Endothelial cell (in vitro differentiated cells): ENCODE data around the gene HEBP2. TPM values are rescaled to one million over a fixed set of nuclear protein-coding genes. Genes with fewer than 3 reads are reported as not detected.
A peak's percentile ranks its signal among the peaks of the same experiment; 100 is the strongest.
"Not testable (repeated sequence)": the region's sequence is repeated elsewhere in the genome, so short reads cannot be mapped to it uniquely, and the experiment has no call there.

Experiments used
- DNase-seq: peaks from one replicate; pipeline ENCODE4 v3.0.0; 2021; ENCODE audit warnings: low spot score
- H3K27ac Mint-ChIP-seq: one replicate; pipeline ENCODE4 v1.8.0; 2021; ENCODE audit warnings: mixed read lengths, inconsistent platforms; ENCODE audit not compliant: unreplicated experiment
- H3K27me3 Mint-ChIP-seq: one replicate; pipeline ENCODE4 v1.8.0; 2021; ENCODE audit warnings: mild to moderate bottlenecking, moderate library complexity, mixed read lengths, inconsistent platforms; ENCODE audit not compliant: unreplicated experiment
- H3K36me3 Mint-ChIP-seq: one replicate; pipeline ENCODE4 v1.8.0; 2021; ENCODE audit warnings: mild to moderate bottlenecking, low read depth, mixed read lengths, inconsistent platforms; ENCODE audit not compliant: unreplicated experiment
- H3K4me1 Mint-ChIP-seq: one replicate; pipeline ENCODE4 v1.8.0; 2021; ENCODE audit warnings: mild to moderate bottlenecking, mixed read lengths, inconsistent platforms; ENCODE audit not compliant: unreplicated experiment
- H3K4me3 Mint-ChIP-seq: one replicate; pipeline ENCODE4 v1.8.0; 2021; ENCODE audit warnings: mild to moderate bottlenecking, mixed read lengths, inconsistent platforms; ENCODE audit not compliant: unreplicated experiment
- H3K9me3 Mint-ChIP-seq: one replicate; pipeline ENCODE4 v1.8.0; 2021; ENCODE audit warnings: mixed read lengths, inconsistent platforms; ENCODE audit not compliant: unreplicated experiment
- total RNA-seq: library from RNA; stranded (reverse); fragmentation: NEBNext Ultra II Directional; extraction: Animal tissue kit (Norgen Biotek cat#: 25700); gene quantifications from one replicate; pipeline ENCODE4 v1.2.1, GENCODE V29; 2021; ENCODE audit not compliant: unreplicated experiment
- TF ChIP-seq, protein P1 (sequence below): fragments of 200-600 bp; sonication (generic); IDR thresholded peaks from one replicate; pipeline ENCODE4 v1.5.0; 2021; ENCODE audit warnings: antibody characterized with exemption; ENCODE audit not compliant: unreplicated experiment

The HEBP2 gene
- total RNA-seq, 1 donor from 2014 or later, result 30.1 TPM

- Mint-ChIP-seq H3K27ac (no peak overlapping the region), H3K4me1 (peaks cover 6% of the 10 kb centered on the region), H3K36me3 (peaks cover 28% of the 10 kb centered on the region), H3K27me3 (peaks cover 11% of the 10 kb centered on the region), H3K4me3 (no peak overlapping the region), H3K9me3 (no peaks in the 10 kb centered on the region)
- TF ChIP-seq, protein P1, sequence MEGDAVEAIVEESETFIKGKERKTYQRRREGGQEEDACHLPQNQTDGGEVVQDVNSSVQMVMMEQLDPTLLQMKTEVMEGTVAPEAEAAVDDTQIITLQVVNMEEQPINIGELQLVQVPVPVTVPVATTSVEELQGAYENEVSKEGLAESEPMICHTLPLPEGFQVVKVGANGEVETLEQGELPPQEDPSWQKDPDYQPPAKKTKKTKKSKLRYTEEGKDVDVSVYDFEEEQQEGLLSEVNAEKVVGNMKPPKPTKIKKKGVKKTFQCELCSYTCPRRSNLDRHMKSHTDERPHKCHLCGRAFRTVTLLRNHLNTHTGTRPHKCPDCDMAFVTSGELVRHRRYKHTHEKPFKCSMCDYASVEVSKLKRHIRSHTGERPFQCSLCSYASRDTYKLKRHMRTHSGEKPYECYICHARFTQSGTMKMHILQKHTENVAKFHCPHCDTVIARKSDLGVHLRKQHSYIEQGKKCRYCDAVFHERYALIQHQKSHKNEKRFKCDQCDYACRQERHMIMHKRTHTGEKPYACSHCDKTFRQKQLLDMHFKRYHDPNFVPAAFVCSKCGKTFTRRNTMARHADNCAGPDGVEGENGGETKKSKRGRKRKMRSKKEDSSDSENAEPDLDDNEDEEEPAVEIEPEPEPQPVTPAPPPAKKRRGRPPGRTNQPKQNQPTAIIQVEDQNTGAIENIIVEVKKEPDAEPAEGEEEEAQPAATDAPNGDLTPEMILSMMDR, result no peak
- DNase-seq, result no peak
Measured at GRCh38 chr6:138421608-138422007, 17.6 kb downstream of the HEBP2 start.

- TF ChIP-seq, protein P1, result no peak
- no peak overlapping the region for H3K4me3 Mint-ChIP-seq
- H3K27me3 Mint-ChIP-seq, result peaks cover 8% of the 10 kb centered on the region
- peaks cover 6% of the 10 kb centered on the region for H3K4me1 Mint-ChIP-seq
- peaks cover 28% of the 10 kb centered on the region for H3K36me3 Mint-ChIP-seq
- no peak for DNase-seq
- no peaks in the 10 kb centered on the region for H3K9me3 Mint-ChIP-seq
- H3K27ac Mint-ChIP-seq, result no peak overlapping the region
Measured at GRCh38 chr6:138422861-138423260, 18.8 kb downstream of the HEBP2 start.

GRCh38 chr6:138424004-138424904 lies 20.2 kb downstream of the HEBP2 start:
- DNase-seq, result no peak
- Mint-ChIP-seq H3K4me1 (peaks cover 9% of the 10 kb centered on the region), H3K9me3 (no peaks in the 10 kb centered on the region), H3K36me3 (peaks cover 26% of the 10 kb centered on the region), H3K27me3 (peaks cover 7% of the 10 kb centered on the region), H3K27ac (no peak overlapping the region), H3K4me3 (no peak overlapping the region)
- TF ChIP-seq, protein P1, result no peak

- peak overlapping the region; percentile 44 for H3K27ac Mint-ChIP-seq
- not testable (repeated sequence) for H3K4me3 Mint-ChIP-seq, H3K9me3 Mint-ChIP-seq
Measured at GRCh38 chr6:138425256-138425655, 21.2 kb downstream of the HEBP2 start.

DNA sequence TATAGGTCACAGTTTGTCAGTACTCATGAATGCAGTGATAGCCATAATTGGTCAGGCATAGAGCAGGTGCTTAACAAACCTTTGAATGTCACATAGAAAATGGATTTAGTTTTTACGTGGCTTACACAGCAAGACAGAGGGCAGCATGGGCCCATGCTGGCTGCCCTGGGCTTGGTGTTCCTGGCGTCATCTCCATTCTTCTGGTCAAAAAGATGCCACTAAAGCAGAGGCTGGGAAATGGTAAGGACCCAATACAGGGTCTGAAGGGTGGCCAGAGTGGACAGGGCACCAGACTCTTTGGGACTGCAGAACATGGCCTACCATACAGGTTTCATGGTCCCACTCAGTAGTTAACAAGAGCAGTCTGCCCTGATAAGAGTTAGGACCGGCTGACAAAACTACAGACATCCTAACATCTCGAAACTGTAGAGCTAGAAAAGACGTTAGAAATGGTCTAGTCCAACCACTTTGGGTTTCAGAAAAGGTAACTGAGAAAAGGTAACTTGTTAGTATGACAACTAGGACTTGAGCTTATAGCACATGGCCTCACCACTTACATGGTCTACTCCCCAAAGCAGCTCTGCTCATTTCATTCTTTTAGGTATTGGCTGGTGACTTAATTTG lies 22.6 kb downstream of the HEBP2 start:
- no peak overlapping the region for H3K4me3 Mint-ChIP-seq
- H3K4me1 Mint-ChIP-seq, result peaks cover 32% of the 10 kb centered on the region
- H3K27me3 Mint-ChIP-seq, result peaks cover 4% of the 10 kb centered on the region
- H3K36me3 Mint-ChIP-seq, result peaks cover 32% of the 10 kb centered on the region
- no peak for DNase-seq
- TF ChIP-seq, protein P1, result no peak
- H3K27ac Mint-ChIP-seq, result no peak overlapping the region
- H3K9me3 Mint-ChIP-seq, result no peaks in the 10 kb centered on the region

More at GRCh38 chr6:138425256-138425655, 21.2 kb downstream of the HEBP2 start:
- not testable (repeated sequence) for DNase-seq, H3K27me3 Mint-ChIP-seq
- Mint-ChIP-seq H3K36me3 (peaks cover 28% of the 10 kb centered on the region), H3K4me1 (peaks cover 19% of the 10 kb centered on the region)
